WI38 (cell line): ENCODE measurements around the gene LSM7.

Experiments used
- H3K4me3 ChIP-seq: 2 replicates; pipeline ENCODE4 v1.5.1; 2011; ENCODE audit warnings: low read depth, mild to moderate bottlenecking, control low read depth, low read length
- TF ChIP-seq, protein P1 (sequence below): IDR thresholded peaks from 2 replicates; pipeline ENCODE4 v1.5.1; 2012; ENCODE audit warnings: low read depth, mild to moderate bottlenecking, control low read depth, low read length

LSM7 gene

DNA sequence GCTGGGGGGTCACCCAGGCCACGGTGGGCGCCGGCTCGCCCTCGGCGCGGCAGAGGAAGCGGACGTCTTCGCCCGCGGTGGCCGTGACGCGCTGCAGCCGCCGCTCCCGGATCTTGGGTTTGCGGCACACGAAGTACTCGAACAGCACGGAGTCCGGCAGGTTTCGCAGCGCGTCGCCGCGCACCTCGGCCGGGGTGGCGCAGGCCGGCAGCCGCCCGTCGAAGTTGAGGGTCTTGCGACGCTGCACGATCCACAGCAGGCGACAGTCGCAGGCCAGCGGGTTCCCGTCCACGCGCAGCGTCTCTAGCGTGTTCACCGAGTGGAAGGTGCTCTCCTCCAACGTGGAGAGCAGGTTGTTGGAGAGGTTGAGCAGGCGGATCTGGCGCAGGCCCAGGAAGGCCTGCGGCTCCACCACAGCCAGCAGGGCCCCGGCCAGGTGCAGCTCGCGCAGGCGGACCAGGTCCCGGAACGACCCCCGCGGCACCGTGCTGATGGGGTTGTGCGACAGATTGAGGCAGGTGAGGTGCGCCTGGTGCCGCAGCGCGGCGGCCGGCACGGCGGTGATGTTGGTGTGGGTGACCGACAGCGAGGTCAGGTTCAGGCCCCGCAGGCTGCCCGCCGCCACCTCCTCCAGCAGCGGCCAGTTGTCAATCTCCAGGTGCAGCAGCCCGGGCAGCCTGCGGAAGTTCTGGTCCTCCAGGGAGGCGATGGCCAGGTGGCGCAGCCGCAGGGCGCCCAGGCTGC lies 37.8 kb downstream of the LSM7 start:
- H3K4me3 ChIP-seq = no peak overlapping the region
- TF ChIP-seq, protein P1, sequence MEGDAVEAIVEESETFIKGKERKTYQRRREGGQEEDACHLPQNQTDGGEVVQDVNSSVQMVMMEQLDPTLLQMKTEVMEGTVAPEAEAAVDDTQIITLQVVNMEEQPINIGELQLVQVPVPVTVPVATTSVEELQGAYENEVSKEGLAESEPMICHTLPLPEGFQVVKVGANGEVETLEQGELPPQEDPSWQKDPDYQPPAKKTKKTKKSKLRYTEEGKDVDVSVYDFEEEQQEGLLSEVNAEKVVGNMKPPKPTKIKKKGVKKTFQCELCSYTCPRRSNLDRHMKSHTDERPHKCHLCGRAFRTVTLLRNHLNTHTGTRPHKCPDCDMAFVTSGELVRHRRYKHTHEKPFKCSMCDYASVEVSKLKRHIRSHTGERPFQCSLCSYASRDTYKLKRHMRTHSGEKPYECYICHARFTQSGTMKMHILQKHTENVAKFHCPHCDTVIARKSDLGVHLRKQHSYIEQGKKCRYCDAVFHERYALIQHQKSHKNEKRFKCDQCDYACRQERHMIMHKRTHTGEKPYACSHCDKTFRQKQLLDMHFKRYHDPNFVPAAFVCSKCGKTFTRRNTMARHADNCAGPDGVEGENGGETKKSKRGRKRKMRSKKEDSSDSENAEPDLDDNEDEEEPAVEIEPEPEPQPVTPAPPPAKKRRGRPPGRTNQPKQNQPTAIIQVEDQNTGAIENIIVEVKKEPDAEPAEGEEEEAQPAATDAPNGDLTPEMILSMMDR = no peak

DNA sequence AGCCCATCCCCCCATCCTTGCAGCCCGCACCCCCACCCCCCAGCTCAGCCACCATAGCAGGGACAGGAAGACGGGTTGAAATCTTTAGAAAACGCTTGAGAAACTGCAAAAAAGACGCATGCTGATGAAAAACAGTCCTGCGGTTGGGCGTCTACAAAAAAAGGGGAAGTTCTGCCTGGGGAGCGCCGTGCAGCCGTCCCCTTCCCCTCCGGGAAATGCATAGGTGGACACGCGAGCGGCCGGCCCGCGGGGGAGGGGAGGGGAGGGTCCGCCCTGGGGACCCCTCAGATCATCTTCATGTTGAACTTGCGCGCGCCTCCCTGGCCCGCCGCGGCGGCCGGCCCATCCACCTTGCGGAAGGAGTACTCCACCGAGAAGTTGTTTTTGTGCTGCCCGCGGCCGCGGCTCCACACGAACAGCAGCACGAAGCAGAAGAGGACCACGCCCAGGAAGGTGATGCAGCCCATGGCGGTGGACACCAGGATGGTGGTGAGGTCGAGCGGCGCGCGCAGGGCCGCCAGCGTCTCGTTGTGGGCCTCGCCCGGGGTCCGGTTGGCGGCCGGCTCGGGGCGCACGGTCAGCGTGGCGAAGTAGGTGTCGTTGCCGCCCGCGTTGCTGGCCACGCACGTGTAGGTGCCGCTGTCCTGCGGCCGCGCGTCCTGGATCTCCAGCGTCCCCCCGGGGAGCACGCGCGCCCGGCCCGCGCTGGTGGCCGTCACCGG lies 38.5 kb downstream of the LSM7 start:
- H3K4me3 ChIP-seq = no peak overlapping the region
- TF ChIP-seq, protein P1 = no peak

DNA sequence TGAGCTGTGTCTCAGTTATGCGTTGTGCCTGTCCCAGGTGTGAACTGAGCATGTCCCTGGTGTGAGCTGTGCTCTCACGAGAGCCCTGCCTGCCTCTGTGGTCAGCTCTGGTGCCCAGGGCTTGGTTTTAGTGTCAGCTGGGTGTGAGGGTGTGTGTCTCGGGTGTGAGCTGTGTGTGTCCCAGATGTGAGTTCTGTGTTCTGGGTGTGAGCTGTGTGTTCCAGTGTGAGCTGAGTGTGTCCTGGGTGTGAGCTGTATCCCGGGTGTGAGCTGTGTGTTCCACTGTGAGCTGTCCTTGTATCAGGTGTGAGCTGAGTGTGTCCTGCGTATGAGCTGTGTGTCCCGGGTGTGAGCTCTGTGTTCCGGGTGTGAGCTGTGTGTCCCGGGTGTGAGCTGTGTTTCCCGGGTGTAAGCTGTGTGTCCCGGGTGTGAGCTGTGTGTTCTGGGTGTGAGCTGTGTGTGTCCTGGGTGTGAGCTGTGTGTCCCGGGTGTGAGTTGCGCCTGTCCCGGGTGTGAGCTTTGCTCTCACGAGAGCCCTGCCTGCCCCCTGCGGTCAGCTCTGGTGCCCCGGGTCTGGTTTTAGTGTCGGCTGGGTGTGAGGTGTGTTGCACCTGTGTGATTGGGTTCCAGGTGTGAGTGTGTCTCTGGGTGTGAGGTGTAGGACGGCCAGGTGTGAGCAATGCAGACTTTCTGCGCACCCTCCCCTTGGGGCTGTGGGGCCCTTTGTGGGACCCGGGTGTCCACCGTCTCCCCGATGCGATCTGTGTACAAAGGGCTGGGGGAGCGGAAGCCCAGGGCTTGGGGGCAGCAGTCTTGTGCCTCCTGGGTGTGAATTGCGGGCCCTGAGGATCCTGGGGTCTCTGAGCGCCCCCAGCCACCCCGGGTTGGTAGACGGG lies 39.3 kb downstream of the LSM7 start:
- no peak overlapping the region for H3K4me3 ChIP-seq
- TF ChIP-seq, protein P1 = no peak

- TF ChIP-seq, protein P1 = no peak
- H3K4me3 ChIP-seq = no peak overlapping the region
Measured at GRCh38 chr19:2288338-2288817, 40.0 kb downstream of the LSM7 start.

GRCh38 chr19:2287585-2288337 lies 40.6 kb downstream of the LSM7 start:
- TF ChIP-seq, protein P1 = no peak
- no peak overlapping the region for H3K4me3 ChIP-seq

- TF ChIP-seq, protein P1 = no peak
- H3K4me3 ChIP-seq = no peak overlapping the region
Measured at GRCh38 chr19:2286402-2287140, 41.8 kb downstream of the LSM7 start.
